HG02981 (cell line): ENCODE measurements around the gene NDST4.

Experiments
- ATAC-seq: cut with Tn5 transposase; IDR thresholded peaks from one replicate; pipeline ENCODE4 v1.9.1; 2021; ENCODE audit warnings: mild to moderate bottlenecking, moderate library complexity; ENCODE audit not compliant: unreplicated experiment

Gene NDST4

GRCh38 chr4:114807759-114808404 lies 305.5 kb downstream of the NDST4 start:
- ATAC-seq: peak; percentile 99

GRCh38 chr4:114807357-114807756 lies 306.1 kb downstream of the NDST4 start:
- peak; percentile 5 for ATAC-seq

- no peak for ATAC-seq
These were observed 321.4 kb downstream of the NDST4 start for GRCh38 chr4:114791976-114792375.

GRCh38 chr4:114785570-114785969 lies 327.9 kb downstream of the NDST4 start:
- no peak for ATAC-seq

GRCh38 chr4:114783215-114783595 lies 330.2 kb downstream of the NDST4 start:
- no peak for ATAC-seq

- ATAC-seq: no peak
These were observed 330.8 kb downstream of the NDST4 start for GRCh38 chr4:114782415-114783214.

GRCh38 chr4:114780205-114780604 lies 333.2 kb downstream of the NDST4 start:
- no peak for ATAC-seq
